ENCODE measurements around the gene HSP90AB1.

HSP90AB1 gene

GRCh38 chr6:44289726-44290260 lies 42.9 kb downstream of the HSP90AB1 start:
- no peak for DNase-seq

- DNase-seq = no peak
These were observed 44.9 kb downstream of the HSP90AB1 start for GRCh38 chr6:44291841-44292240.

GRCh38 chr6:44292661-44293365 lies 45.9 kb downstream of the HSP90AB1 start:
- no peak for DNase-seq

GRCh38 chr6:44294832-44295791 lies 48.2 kb downstream of the HSP90AB1 start:
- DNase-seq = no peak

GRCh38 chr6:44297063-44298038 lies 50.5 kb downstream of the HSP90AB1 start:
- DNase-seq = peak; percentile 8 to 42

- no peak for DNase-seq
These were observed 51.3 kb downstream of the HSP90AB1 start for GRCh38 chr6:44298055-44298803.

- DNase-seq = no peak
These were observed 52.0 kb downstream of the HSP90AB1 start for GRCh38 chr6:44298864-44299263.

- DNase-seq = no peak
These were observed 53.5 kb downstream of the HSP90AB1 start for GRCh38 chr6:44300292-44300823.

GRCh38 chr6:44301106-44301505 lies 54.2 kb downstream of the HSP90AB1 start:
- DNase-seq = no peak

GRCh38 chr6:44301782-44302564 lies 55.1 kb downstream of the HSP90AB1 start:
- no peak for DNase-seq

GRCh38 chr6:44302856-44303255 lies 56.0 kb downstream of the HSP90AB1 start:
- DNase-seq = no peak

Data from inflammatory macrophage (primary cell).